GM19099 (cell line): ENCODE results near the gene IMPDH1.

Source experiments
- POLR2A ChIP-seq: IDR thresholded peaks from 3 replicates; pipeline ENCODE4 v1.6.1; 2011; ENCODE audit warnings: low read depth; ENCODE audit not compliant: insufficient read length; ENCODE audit errors: extremely low read depth

IMPDH1 gene

DNA sequence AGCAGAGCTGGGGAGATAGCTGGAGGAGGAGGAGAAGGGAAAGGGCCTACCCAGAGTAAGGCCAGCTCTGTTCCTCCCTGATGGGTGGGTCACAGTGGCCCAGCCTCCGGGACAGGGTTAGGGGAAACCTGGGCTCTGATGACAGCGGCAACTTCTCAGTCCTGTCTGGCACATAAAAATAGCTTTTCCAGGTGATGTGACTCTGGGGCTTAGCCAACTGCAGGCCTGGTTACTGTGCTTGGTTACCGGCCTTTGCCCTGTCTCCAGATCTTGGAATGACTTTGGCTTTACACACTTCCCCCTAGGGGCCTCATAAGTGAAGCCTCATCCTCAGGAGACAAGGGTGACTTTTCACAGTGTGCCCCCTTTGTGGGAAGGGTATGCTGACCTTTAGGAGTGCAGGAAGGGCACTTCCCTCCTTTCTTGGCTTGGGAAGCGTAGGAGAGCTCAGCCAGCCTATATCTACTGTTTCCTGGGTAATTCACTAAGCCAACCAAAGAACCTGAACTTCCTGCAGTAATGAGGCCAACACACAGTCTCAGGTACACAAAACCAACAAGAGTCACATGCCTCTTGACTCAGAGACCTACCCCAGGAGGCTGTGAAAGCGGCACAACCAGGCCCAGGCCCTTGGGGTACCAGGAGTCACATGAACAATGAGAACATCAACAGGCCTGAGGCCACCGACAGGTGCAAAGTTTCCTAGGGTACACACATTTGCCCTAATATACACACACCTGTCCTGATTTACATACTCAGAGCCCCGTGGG, 34.2 kb upstream of the IMPDH1 start:
- TF ChIP-seq POLR2A, result no peak

DNA sequence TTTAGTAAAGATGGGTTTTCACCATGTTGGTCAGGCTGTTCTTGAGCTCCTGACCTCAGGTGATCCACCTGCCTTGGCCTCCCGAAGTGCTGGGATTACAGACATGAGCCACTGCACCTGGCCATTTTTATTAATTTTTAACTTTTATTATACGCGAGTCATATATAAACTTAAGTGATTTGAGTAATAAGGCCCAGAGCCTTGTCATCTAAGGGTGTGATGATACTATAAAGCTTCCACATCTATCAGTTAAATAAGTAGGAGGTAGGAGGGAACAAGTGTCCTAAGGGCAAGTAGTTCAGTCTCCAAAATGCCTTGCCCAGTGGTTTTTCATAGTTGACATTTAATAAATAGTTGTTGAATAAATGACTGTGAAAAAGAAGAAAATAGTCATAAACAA, 32.6 kb upstream of the IMPDH1 start:
- TF ChIP-seq POLR2A, result no peak

DNA sequence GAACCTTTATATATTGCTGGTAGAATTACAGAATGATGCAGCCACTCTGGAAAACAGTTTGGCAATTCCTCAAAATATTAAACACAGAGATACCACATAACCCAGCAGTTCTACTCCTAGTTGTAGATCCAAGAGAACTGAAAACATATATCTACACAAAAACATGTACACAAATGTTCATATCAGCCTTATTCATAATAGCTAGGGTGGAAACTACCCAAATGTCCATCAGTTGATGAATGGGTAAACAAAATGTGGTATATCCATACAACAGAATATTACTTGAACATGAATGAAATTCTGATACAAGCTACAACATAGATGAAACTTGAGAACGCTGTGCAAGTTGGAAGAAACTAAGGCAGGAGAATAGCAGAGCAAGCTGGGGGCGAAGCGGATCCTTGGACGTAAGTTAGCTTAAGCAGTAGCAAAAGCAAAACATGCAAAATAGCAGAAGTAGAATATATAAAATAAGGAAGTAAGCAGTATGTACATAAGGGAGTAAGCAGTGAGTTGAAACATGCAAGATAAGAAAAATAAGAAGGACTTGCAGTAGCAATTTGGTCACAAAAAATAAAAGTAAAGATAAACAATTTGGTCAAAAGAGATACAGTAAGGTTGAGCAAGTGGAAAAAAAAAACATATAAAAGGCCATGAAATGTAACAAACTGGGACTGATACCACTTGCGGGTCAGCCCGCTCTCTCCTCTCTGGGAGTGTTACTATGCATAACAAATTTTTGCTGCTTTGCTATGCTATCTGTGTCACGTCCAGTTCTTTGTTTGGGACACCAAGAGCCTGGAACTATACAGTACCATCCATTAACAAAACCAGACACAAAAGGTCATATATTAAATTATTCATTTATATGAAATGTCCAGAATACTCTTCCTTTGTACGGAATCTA, 27.9 kb upstream of the IMPDH1 start:
- no peak for TF ChIP-seq POLR2A

DNA sequence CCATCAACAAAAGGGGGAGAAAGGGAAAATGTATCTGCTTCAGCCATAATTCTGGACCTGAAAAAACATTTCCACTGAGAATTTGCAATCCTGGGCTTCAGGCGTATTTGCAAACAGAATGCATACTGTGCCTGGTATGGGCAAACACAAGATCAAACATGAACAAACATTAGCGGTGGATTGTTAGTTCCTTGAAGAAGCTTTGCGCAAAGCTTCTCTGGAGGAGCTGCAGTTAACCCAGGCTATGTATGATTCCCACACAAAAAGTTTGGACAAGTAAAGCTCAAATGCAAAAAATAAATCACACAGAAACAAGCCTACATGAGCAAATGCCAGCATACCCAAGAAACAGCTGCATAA, 25.5 kb upstream of the IMPDH1 start:
- no peak for TF ChIP-seq POLR2A

DNA sequence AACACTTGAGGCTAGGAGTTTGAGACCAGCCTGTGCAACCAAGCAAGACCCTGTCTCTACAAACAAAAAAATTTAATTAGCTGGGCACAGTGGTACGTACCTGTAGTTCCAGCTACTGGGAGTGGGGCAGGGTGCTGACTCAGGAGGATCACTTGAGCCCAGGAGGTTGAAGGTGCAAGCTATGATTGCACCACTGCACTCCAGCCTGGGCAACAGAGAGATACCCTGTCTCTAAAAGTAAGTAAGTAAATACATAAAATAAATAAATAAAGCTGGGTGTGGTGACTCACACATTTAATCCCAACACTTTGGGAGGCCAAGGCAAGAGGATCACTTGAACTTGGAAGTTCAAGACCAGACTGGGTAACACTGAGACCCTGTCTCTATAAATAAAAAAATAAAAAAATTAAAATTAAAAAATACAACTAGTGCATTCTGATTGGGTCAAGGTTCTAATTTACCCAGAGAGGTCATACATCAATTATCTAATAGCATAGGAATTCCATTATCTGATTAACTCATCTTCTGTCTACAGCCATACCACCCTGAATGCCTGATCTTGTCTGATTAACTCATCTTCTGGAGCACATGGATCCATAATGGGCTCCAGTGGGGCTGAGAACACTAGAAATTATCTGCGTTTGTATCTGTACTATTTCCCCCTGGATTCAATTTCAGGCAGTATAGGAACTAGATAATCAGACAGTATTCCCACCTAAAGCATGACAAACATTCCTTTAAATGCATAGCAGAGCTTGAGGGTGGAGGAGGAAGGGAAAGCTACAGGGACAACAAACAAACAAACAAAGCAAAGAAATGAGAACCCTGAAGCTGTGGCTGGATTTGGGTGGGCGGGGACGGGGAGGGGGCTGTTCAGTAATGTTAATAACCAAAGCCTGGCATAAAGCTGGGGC, 24.9 kb upstream of the IMPDH1 start:
- TF ChIP-seq POLR2A, result no peak

DNA sequence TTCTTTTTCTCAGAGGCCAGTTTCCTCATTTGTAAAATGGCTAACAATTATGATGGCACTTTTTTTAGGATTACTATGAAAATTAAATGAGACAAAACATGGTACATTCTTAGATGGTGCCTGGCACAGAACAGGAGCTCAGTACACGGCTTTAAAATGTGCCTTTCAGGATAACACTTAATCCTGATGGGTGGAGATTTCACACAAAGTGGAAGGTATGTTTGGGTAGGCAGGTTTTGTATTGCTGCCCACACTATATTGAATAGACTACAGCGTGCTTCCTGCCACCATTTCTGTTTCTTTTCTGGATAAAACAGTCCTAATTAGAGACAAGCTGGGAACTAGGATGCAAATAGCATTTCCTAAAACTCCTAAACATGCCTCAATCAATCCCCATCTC, 22.0 kb upstream of the IMPDH1 start:
- TF ChIP-seq POLR2A, result no peak

DNA sequence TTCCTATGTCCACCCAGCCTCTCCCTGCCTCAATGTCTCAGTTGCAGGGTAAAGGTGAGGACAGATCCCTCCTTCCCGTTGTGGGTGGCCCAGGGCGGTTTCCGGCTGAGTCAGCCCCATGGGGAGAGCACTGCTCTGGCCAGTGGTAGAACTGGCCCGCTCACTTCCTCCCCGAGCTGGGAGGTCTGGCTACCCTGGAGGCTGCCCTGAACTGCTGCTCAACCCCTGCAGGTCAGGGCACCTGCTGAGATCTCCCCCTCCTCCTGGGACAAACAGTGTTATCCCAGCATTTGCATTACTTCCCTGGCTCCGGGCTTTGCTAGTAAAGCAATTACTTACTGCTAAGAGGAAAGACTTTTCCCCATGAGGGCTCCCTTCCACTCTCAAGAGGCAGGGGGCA, 21.4 kb upstream of the IMPDH1 start:
- TF ChIP-seq POLR2A, result no peak

DNA sequence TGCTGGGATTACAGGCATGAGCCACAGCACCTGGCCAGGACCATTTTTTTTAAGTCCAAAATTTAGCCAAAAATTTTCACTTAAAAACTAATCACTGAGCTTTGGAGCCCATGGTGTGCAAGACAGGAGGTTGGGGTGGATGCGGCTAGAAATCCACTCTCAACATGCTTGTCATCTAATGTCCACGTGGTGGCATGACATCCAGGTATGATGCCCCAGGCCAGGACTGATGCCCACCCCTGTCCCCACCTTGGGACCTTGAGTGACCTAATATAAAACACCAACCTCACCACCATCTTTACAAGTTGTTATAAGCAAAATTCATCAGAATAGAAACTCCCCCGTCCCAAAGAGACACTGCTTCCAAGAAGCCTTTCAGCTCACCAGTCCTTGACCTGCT, 20.4 kb upstream of the IMPDH1 start:
- TF ChIP-seq POLR2A, result no peak

DNA sequence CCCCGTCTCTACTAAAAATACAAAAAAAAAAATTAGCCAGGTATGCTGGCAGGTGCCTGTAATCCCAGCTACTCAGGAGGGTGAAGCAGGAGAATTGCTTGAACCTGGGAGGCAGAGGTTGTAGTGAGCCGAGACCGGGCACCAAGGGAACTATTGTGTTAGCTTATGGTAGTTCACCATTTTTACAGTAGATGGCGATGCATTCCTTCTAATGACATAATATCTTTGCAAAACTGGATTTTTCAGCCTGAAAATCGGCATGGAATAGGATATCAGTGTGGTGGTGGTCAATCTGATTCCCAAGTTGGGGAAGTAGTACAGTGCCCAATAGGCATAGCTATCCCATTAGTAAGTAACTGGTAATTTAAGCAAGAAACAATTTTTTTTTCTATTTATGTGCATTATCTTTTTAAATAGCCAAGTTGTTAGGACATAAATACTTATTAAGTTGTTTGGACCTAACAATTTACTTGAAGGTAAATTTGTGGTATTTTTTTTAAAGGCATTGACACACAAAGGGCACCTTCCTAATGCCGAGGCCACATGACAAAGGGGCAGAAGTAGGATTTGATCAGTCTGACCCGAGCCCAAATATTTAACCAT, 17.6 kb upstream of the IMPDH1 start:
- no peak for TF ChIP-seq POLR2A

DNA sequence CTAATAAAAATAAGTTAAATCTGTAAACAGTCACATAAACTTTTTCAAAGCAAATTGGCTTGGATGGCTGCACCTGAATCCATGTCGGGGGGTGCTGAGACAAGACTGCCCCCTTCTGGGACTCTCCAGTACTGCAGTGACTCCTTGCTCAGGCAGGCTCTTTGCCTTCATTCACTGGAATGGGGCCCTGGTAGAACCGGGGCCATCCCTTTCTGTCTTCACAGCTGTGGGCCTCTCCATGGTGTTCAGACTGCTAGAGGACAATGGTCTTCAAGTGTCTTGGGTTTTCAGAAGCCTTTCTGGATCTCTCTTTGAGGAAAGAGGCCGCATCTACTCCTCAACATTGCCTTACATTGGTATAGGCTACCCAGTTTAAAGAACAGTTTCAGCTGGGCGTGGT, 16.1 kb upstream of the IMPDH1 start:
- TF ChIP-seq POLR2A, result no peak

DNA sequence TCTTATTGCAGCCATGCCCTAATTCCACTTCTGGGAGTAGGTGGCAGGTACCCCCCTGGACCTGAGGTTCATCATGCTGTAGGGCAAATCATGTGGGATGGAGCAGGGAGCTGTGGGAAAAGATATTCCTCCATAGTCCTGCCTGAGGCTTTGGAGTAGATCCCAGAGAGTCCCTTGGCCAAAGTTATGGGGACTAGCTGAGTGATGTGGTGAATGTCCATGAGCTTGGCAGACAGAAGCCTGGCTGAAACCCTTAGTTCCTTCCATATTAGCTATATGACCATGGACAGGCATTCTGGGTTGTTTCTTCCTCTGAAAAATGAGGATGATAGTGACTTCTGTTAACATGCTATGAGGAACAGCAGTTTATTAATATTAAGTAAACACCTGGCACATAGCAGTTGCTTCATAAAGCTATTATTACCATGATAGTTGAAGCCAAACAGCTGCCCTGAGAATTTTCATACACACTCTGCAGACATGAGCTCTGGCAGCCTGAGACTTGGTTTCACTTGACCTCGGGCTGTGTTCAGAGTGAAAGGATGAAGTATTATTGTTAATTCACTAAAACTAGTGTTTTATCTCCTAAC, 15.0 kb upstream of the IMPDH1 start:
- TF ChIP-seq POLR2A, result no peak

DNA sequence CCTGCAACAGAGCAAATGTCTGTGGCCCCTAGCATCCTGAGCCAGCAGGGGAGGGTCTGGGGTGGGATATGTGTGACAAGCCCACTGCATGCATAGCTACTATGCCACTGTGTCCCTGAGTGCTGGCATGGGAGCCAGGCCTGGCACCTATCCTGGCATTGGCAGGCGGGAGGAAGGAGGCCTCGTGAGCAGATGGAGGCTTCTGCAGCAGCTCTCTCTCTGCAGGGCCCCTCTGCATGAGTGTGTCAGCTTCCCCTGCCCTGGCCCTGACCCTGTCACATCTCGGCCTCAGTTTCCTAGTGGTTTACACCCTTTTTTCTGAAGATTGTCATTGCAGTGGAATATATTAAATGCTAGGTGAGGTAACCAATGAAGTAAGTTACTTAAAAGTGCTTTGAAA, 13.1 kb upstream of the IMPDH1 start:
- no peak for TF ChIP-seq POLR2A

DNA sequence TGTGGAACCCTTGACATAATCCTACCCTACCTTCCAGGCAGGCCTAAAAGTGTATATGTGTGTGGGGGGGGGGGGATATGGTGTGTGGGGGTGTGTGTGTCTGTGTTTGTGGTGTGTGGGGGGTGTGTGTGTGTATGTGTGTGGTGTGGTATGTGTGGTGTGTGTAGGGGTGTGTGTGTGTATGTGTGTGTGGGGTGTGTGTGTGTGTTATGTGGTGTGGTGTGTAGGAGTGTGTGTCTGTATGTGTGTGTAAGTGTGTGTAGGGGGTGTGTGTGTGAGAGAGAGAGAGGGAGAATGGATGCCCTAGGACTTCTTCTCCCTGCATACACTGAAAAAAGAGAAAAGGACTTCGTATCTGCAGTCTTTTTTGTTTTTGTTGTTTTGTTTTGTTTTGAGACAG, 12.3 kb upstream of the IMPDH1 start:
- no peak for TF ChIP-seq POLR2A

DNA sequence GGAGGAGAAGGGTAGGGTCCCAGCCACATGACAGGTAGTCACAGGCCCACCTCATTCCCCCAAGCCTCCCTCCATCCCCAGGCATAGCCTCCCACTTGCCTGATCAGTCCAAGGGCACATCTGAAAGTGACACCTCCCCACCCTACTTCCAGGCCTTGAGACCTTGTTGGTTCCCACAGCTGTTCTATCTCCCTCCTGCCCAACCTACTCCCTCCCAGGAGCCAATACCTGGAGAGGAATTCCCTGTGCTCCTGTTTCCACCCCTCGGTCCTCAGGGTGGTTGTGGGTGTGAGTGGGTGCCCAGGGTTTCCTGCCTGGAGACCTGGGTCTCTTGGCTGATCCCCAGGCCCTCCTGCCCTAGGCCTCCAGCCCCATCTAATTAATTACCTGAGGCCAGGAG, 11.6 kb upstream of the IMPDH1 start:
- no peak for TF ChIP-seq POLR2A

DNA sequence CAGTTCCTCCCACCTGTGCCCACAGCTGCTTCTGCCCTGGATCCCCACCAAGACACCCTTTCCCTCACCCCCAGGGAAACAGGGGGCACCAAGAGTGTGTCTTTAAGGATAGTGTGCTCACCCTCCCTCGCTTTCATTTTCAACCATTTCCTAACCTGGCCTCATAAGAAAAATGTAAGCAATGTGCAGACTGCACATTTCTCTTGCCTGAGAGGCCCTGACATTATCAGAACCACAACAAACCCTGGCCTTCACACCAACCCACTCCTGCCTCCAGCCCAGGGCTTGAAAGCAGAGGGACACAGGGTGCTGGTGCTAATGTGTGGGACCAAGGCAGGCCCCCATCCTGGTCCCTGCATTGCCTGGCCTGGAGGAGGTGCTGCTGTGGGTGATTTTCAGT, 11.0 kb upstream of the IMPDH1 start:
- TF ChIP-seq POLR2A, result no peak

DNA sequence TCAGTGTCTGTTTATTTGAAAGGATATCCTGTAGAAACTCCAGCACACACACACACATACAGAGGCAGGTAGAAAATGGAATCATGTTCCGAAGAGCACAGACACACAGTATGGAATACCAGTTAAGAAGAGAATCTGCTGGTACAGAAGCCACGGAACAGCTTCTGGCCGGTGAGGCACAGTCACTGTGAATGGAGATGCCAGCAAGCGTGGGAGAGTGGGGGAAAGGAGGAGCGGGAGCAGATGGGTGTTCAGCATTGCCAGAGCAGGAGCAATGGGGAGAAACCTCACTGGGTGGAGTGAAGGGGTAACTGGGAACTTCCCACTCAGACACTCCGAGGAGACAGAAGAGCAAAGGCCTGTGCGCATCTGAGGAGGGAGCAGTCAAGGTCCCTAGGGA, 9.5 kb upstream of the IMPDH1 start:
- no peak for TF ChIP-seq POLR2A
